Uterus (tissue), 2 donors: ENCODE results near the gene TP53I3.

Experiments used
- CTCF ChIP-seq, 4 experiments: fragments of 200-600 bp in 2 of 4; fragments of 450-650 bp in 2 of 4; sonication (generic) in 2 of 4; IDR thresholded peaks; one replicate each; pipeline ENCODE4 v1.5.1; 2016 to 2019; ENCODE audit warnings: antibody characterized with exemption in 4 of 4, mild to moderate bottlenecking in 2 of 4, moderate library complexity in 1 of 4
- POLR2A ChIP-seq, 2 donors: fragments of 450-650 bp; IDR thresholded peaks; one replicate each; pipeline ENCODE4 v1.6.1; 2016; ENCODE audit warnings: antibody characterized with exemption in 2 of 2, mild to moderate bottlenecking in 1 of 2, moderate library complexity in 1 of 2

- no peak for TF ChIP-seq CTCF (IDR thresholded peaks at IDR 0.05)
- no peak for TF ChIP-seq POLR2A (IDR thresholded peaks at IDR 0.05)
These were observed 21.2 kb upstream of the TP53I3 start for GRCh38 chr2:24105816-24106215.
